SK-N-SH (cell line): Measurements from ENCODE around the gene PRELID1. TPM values are rescaled to one million over a fixed set of nuclear protein-coding genes. Genes with fewer than 3 reads are reported as not detected.
A peak's percentile ranks its signal among the peaks of the same experiment; 100 is the strongest.

ENCODE experiments used
- CTCF ChIA-PET: fragments of 300-600, 350-600 bp; formaldehyde crosslinking; extraction: SDS; loops from one replicate; lab custom pipeline; 2021; lab: Yijun Ruan, JAX
- POLR2A ChIA-PET: fragments of 350-600 bp; sonication (Branson Sonifier 250); formaldehyde crosslinking; extraction: SDS; loops from one replicate; lab custom pipeline; 2020; ENCODE audit warnings: antibody characterized with exemption, inconsistent platforms; lab: Yijun Ruan, JAX
- DNase-seq: peaks from one replicate; pipeline ENCODE4 v3.0.0; 2012
- H2AFZ ChIP-seq: fragments of 200-600 bp; sonication (generic); 2 replicates; pipeline ENCODE4 v1.8.1; 2016; ENCODE audit warnings: antibody characterized with exemption, mild to moderate bottlenecking, low read depth
- H3F3A ChIP-seq: fragments of 200-600 bp; sonication (generic); replicated peaks from 2 replicates; pipeline ENCODE3; 2016; ENCODE audit warnings: antibody characterized with exemption, mild to moderate bottlenecking; ENCODE audit not compliant: insufficient read depth
- H3K27ac ChIP-seq, 2 experiments: fragments of 200-500 bp in 1 of 2; fragments of 200-600 bp in 1 of 2; sonication (Bioruptor generic) in 1 of 2; sonication (generic), shearing (Covaris generic) in 1 of 2; 2 replicates each; pipeline versions ENCODE4 v1.5.1 to v1.6.1; 2014 to 2016; ENCODE audit warnings: low read depth in 2 of 2, inconsistent platforms in 1 of 2, low read length in 1 of 2, mild to moderate bottlenecking in 1 of 2, mixed read lengths in 1 of 2
- H3K27me3 ChIP-seq: fragments of 200-600 bp; sonication (generic), shearing (Covaris generic); 2 replicates; pipeline ENCODE4 v1.6.1; 2016; ENCODE audit warnings: mixed run types; ENCODE audit not compliant: insufficient read depth
- H3K36me3 ChIP-seq, 2 experiments: fragments of 200-500 bp in 1 of 2; fragments of 200-600 bp in 1 of 2; sonication (Bioruptor generic) in 1 of 2; sonication (generic) in 1 of 2; replicated peaks in 1 of 2; 2 replicates each; pipeline versions ENCODE3 to v1.5.1; 2014 to 2016; ENCODE audit warnings: low read length in 1 of 2, mild to moderate bottlenecking in 1 of 2; ENCODE audit not compliant: insufficient read depth in 2 of 2, control insufficient read depth in 1 of 2
- H3K4me1 ChIP-seq, 2 experiments: fragments of 200-500 bp in 1 of 2; fragments of 200-600 bp in 1 of 2; sonication (Bioruptor generic) in 1 of 2; sonication (generic), shearing (Covaris generic) in 1 of 2; 2 replicates each; pipeline versions ENCODE4 v1.5.1 to v1.6.1; 2014 to 2016; ENCODE audit warnings: low read depth in 1 of 2, low read length in 1 of 2, mixed run types in 1 of 2; ENCODE audit not compliant: insufficient read depth in 2 of 2, control insufficient read depth in 1 of 2
- H3K4me2 ChIP-seq: fragments of 200-600 bp; sonication (generic), shearing (Covaris generic); 2 replicates; pipeline ENCODE4 v1.6.1; 2017; ENCODE audit warnings: mixed run types
- H3K4me3 ChIP-seq, 2 experiments: fragments of 200-500 bp in 1 of 2; fragments of 200-600 bp in 1 of 2; sonication (Bioruptor generic) in 1 of 2; sonication (generic), shearing (Covaris generic) in 1 of 2; 2 replicates each; pipeline versions ENCODE4 v1.5.1 to v1.8.1; 2014 to 2016; ENCODE audit warnings: low read depth in 2 of 2, inconsistent platforms in 1 of 2, low read length in 1 of 2, mild to moderate bottlenecking in 1 of 2, mixed read lengths in 1 of 2, moderate library complexity in 1 of 2
- H3K79me2 ChIP-seq: fragments of 200-600 bp; sonication (generic); 2 replicates; pipeline ENCODE4 v1.8.1; 2017; ENCODE audit warnings: mild to moderate bottlenecking; ENCODE audit not compliant: insufficient read depth
- H3K9ac ChIP-seq: fragments of 200-600 bp; sonication (generic); 2 replicates; pipeline ENCODE4 v1.6.1; 2017; ENCODE audit warnings: mixed run types
- H3K9me2 ChIP-seq: fragments of 200-600 bp; sonication (generic); 2 replicates; pipeline ENCODE4 v1.6.1; 2017; ENCODE audit warnings: mixed run types
- H3K9me3 ChIP-seq: fragments of 200-600 bp; sonication (generic); 2 replicates; pipeline ENCODE4 v1.6.1; 2017; ENCODE audit warnings: mixed run types, mild to moderate bottlenecking, moderate library complexity
- H4K20me1 ChIP-seq: fragments of 200-600 bp; sonication (generic); 2 replicates; pipeline ENCODE4 v1.6.1; 2017; ENCODE audit warnings: mild to moderate bottlenecking, mixed run types; ENCODE audit not compliant: insufficient read depth
- CHD2 ChIP-seq: fragments of 150-350 bp; IDR thresholded peaks from 2 replicates; pipeline ENCODE4 v1.6.1; 2018; ENCODE audit warnings: low read length; ENCODE audit not compliant: partially characterized antibody
- ELF1 ChIP-seq: IDR thresholded peaks from 2 replicates; pipeline ENCODE4 v1.4.0; 2012
- FOSL2 ChIP-seq: IDR thresholded peaks from 2 replicates; pipeline ENCODE4 v1.4.0; 2012; ENCODE audit warnings: low read depth, mild to moderate bottlenecking, moderate library complexity, borderline replicate concordance
- FOXM1 ChIP-seq: IDR thresholded peaks from 2 replicates; pipeline ENCODE4 v1.4.0; 2012; ENCODE audit warnings: low read depth, mild to moderate bottlenecking
- GABPA ChIP-seq: IDR thresholded peaks from 2 replicates; pipeline ENCODE4 v1.4.0; 2012; ENCODE audit warnings: low read depth, mild to moderate bottlenecking
- JUND ChIP-seq: IDR thresholded peaks from 2 replicates; pipeline ENCODE4 v1.4.0; 2012
- MEF2A ChIP-seq: IDR thresholded peaks from 2 replicates; pipeline ENCODE4 v1.4.0; 2012; ENCODE audit warnings: low read depth, borderline replicate concordance
- NRF1 ChIP-seq: IDR thresholded peaks from 2 replicates; pipeline ENCODE4 v1.6.1; 2012; ENCODE audit warnings: low read depth, mild to moderate bottlenecking, low read length
- POLR2AphosphoS5 ChIP-seq: IDR thresholded peaks from 2 replicates; pipeline ENCODE4 v1.6.1; 2012; ENCODE audit warnings: low read depth, low read length
- RAD21 ChIP-seq: IDR thresholded peaks from 2 replicates; pipeline ENCODE4 v1.6.1; 2012; ENCODE audit warnings: mild to moderate bottlenecking, low read length
- RCOR1 ChIP-seq: fragments of 150-350 bp; IDR thresholded peaks from 2 replicates; pipeline ENCODE4 v1.6.1; 2017; ENCODE audit warnings: antibody characterized with exemption, low read length
- RFX5 ChIP-seq: IDR thresholded peaks from 2 replicates; pipeline ENCODE4 v1.6.1; 2012; ENCODE audit warnings: mild to moderate bottlenecking, improper control_type of control experiment, low read length
- RXRA ChIP-seq: IDR thresholded peaks from 2 replicates; pipeline ENCODE4 v1.4.0; 2012; ENCODE audit warnings: low read depth, mild to moderate bottlenecking, borderline replicate concordance
- SMC3 ChIP-seq: IDR thresholded peaks from 2 replicates; pipeline ENCODE4 v1.6.1; 2012; ENCODE audit warnings: low read depth, low read length, improper control_type of control experiment
- TAF1 ChIP-seq: IDR thresholded peaks from 2 replicates; pipeline ENCODE4 v1.6.1; 2012; ENCODE audit warnings: low read depth, mild to moderate bottlenecking, low read length, moderate library complexity, borderline replicate concordance
- TCF12 ChIP-seq: IDR thresholded peaks from 2 replicates; pipeline ENCODE4 v1.4.0; 2012
- TEAD4 ChIP-seq: IDR thresholded peaks from 2 replicates; pipeline ENCODE4 v1.4.0; 2012; ENCODE audit warnings: mild to moderate bottlenecking, borderline replicate concordance; ENCODE audit not compliant: insufficient read depth
- WGBS: methylation state at CpG from one replicate; pipeline ENCODE4 v1.1.6; 2017; ENCODE audit warnings: low lambda C conversion rate; 5-methylcytosine and 5-hydroxymethylcytosine counted together
- polyA plus RNA-seq, 3 experiments: library from polyadenylated mRNA; depleted of rRNA; stranded (reverse); fragments of >200 nt; gene quantifications; 2 replicates each; pipeline ENCODE4 v1.2.3, GENCODE V29; 2012
- TF ChIP-seq, protein P1 (sequence below): IDR thresholded peaks from 2 replicates; pipeline ENCODE4 v1.4.0; 2012; ENCODE audit warnings: low read depth, borderline replicate concordance
- TF ChIP-seq, protein P2 (sequence below): IDR thresholded peaks from 2 replicates; pipeline ENCODE4; 2012
- TF ChIP-seq, protein P3 (sequence below): fragments of 150-350 bp; IDR thresholded peaks from 2 replicates; pipeline ENCODE4 v1.6.1; 2016; ENCODE audit warnings: mild to moderate bottlenecking, low read depth, low read length
- TF ChIP-seq, protein P4 (sequence below): IDR thresholded peaks from 2 replicates; pipeline ENCODE4 v1.4.0; 2012; ENCODE audit warnings: low read depth
- TF ChIP-seq, protein P5 (sequence below): IDR thresholded peaks from 2 replicates; pipeline ENCODE4 v1.6.1; 2012; ENCODE audit warnings: mild to moderate bottlenecking, low read depth, low read length, moderate library complexity
- TF ChIP-seq, protein P6 (sequence below): fragments of 150-350 bp; IDR thresholded peaks from 2 replicates; pipeline ENCODE4 v1.6.1; 2017; ENCODE audit warnings: antibody characterized with exemption, low read length, low read depth, borderline replicate concordance

Gene PRELID1
- polyA plus RNA-seq, 1 of the 3 experiments (the other 2 are of a cell fraction): 344 TPM

DNA sequence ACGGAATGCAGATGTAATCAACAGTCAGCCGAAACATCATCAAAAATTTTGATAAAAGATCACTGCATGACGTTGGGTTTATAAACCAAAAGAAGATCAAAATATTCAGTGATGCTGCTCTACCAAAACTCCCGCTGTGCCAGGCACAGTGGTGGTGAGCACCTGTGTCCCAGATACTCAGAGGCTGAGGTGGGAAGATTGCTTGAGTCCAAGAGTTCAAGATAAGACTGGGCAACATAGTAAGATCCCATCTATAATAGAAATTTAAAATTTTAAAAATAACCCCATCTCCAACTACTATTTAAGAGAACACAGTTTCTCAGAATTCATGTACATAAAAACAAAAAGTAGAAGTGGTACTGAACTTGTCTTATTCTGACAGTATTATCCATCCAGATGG is 44.1 kb downstream of the PRELID1 start:
- no peak overlapping the region for H3K9ac ChIP-seq
- peaks cover 15% of the 10 kb centered on the region; the same call in 1 of the 2 replicates for H4K20me1 ChIP-seq
- no peaks in the 10 kb centered on the region for H3K9me3 ChIP-seq
- WGBS: 93% methylated on average over 4 of the region's 4 CpGs
- no peak for DNase-seq
- H3K36me3 ChIP-seq: peaks cover 16 to 30% of the 10 kb centered on the region in 2 experiments
- TF ChIP-seq GABPA (no peak), TCF12 (no peak), JUND (no peak), RFX5 (no peak), TEAD4 (no peak), NRF1 (no peak), RAD21 (no peak)
- TF ChIP-seq, protein P1, sequence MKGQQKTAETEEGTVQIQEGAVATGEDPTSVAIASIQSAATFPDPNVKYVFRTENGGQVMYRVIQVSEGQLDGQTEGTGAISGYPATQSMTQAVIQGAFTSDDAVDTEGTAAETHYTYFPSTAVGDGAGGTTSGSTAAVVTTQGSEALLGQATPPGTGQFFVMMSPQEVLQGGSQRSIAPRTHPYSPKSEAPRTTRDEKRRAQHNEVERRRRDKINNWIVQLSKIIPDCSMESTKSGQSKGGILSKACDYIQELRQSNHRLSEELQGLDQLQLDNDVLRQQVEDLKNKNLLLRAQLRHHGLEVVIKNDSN: no peak
- TF ChIP-seq, protein P2, sequence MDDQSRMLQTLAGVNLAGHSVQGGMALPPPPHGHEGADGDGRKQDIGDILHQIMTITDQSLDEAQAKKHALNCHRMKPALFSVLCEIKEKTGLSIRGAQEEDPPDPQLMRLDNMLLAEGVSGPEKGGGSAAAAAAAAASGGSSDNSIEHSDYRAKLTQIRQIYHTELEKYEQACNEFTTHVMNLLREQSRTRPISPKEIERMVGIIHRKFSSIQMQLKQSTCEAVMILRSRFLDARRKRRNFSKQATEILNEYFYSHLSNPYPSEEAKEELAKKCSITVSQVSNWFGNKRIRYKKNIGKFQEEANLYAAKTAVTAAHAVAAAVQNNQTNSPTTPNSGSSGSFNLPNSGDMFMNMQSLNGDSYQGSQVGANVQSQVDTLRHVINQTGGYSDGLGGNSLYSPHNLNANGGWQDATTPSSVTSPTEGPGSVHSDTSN: no peak
- TF ChIP-seq, protein P3, sequence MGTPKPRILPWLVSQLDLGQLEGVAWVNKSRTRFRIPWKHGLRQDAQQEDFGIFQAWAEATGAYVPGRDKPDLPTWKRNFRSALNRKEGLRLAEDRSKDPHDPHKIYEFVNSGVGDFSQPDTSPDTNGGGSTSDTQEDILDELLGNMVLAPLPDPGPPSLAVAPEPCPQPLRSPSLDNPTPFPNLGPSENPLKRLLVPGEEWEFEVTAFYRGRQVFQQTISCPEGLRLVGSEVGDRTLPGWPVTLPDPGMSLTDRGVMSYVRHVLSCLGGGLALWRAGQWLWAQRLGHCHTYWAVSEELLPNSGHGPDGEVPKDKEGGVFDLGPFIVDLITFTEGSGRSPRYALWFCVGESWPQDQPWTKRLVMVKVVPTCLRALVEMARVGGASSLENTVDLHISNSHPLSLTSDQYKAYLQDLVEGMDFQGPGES: no peak
- TF ChIP-seq, protein P4, sequence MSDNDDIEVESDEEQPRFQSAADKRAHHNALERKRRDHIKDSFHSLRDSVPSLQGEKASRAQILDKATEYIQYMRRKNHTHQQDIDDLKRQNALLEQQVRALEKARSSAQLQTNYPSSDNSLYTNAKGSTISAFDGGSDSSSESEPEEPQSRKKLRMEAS: no peak
- TF ChIP-seq, all 33 proteins: peak for 0
- Histone ChIP-seq H3K27me3 (no peaks in the 10 kb centered on the region), H2AFZ (no peak overlapping the region), H3K4me2 (no peak overlapping the region), H3K27ac (no peak overlapping the region), H3K4me1 (peaks cover 5 to 23% of the 10 kb centered on the region in 2 experiments; a peak in 3 of 4 replicates), H3K79me2 (peaks cover 88% of the 10 kb centered on the region), H3K4me3 (no peak overlapping the region), H3K9me2 (no peaks in the 10 kb centered on the region), H3F3A (no peaks in the 10 kb centered on the region)
- ChIA-PET POLR2A (no interaction called here), CTCF (interaction anchor here (1.0 kb wide), 1 partner anchor 11 kb away, joined by 3 read pairs; no protein-coding TSS in a partner anchor)

DNA sequence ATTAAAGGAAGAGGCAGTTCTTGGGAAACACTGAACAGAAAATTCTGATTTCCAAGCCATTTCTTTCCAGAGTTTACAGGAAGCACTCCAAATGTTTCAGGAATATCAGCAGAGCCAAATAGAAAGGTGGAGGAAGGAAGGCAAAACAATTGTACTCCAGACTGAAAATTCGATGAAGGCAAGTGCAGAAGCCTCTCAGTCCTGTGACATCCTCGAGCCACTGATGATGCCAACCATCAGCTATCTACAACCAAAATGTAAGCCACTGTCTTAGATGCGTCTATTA is 45.7 kb downstream of the PRELID1 start:
- Histone ChIP-seq H3K9ac (no peak overlapping the region), H3F3A (no peaks in the 10 kb centered on the region), H3K79me2 (peaks cover 72% of the 10 kb centered on the region), H2AFZ (no peak overlapping the region), H3K27ac (no peak overlapping the region), H3K27me3 (no peaks in the 10 kb centered on the region), H3K4me2 (peak overlapping the region; percentile 92), H3K9me2 (no peaks in the 10 kb centered on the region), H3K4me3 (peak overlapping the region in 1 of 2 experiments; percentile 48; a peak in 2 of 4 replicates), H4K20me1 (peaks cover 12% of the 10 kb centered on the region; the same call in 1 of the 2 replicates), H3K4me1 (peaks cover 5 to 23% of the 10 kb centered on the region in 2 experiments; a peak in 3 of 4 replicates)
- ChIA-PET CTCF (interaction anchor here (1.3 to 1.4 kb wide), 2 partner anchors 13 to 33 kb away, joined by 3 to 4 read pairs; no protein-coding TSS in a partner anchor), POLR2A (no interaction called here)
- WGBS: 46% methylated on average over 3 of the region's 3 CpGs
- DNase-seq: no peak
- TF ChIP-seq MEF2A (no peak), RXRA (no peak), RCOR1 (no peak), FOXM1 (no peak), RFX5 (no peak), TAF1 (no peak), POLR2AphosphoS5 (no peak), SMC3 (no peak), CHD2 (no peak), FOSL2 (no peak), ELF1 (no peak), NRF1 (no peak)
- TF ChIP-seq, protein P5, sequence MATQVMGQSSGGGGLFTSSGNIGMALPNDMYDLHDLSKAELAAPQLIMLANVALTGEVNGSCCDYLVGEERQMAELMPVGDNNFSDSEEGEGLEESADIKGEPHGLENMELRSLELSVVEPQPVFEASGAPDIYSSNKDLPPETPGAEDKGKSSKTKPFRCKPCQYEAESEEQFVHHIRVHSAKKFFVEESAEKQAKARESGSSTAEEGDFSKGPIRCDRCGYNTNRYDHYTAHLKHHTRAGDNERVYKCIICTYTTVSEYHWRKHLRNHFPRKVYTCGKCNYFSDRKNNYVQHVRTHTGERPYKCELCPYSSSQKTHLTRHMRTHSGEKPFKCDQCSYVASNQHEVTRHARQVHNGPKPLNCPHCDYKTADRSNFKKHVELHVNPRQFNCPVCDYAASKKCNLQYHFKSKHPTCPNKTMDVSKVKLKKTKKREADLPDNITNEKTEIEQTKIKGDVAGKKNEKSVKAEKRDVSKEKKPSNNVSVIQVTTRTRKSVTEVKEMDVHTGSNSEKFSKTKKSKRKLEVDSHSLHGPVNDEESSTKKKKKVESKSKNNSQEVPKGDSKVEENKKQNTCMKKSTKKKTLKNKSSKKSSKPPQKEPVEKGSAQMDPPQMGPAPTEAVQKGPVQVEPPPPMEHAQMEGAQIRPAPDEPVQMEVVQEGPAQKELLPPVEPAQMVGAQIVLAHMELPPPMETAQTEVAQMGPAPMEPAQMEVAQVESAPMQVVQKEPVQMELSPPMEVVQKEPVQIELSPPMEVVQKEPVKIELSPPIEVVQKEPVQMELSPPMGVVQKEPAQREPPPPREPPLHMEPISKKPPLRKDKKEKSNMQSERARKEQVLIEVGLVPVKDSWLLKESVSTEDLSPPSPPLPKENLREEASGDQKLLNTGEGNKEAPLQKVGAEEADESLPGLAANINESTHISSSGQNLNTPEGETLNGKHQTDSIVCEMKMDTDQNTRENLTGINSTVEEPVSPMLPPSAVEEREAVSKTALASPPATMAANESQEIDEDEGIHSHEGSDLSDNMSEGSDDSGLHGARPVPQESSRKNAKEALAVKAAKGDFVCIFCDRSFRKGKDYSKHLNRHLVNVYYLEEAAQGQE: no peak
- TF ChIP-seq, protein P6, sequence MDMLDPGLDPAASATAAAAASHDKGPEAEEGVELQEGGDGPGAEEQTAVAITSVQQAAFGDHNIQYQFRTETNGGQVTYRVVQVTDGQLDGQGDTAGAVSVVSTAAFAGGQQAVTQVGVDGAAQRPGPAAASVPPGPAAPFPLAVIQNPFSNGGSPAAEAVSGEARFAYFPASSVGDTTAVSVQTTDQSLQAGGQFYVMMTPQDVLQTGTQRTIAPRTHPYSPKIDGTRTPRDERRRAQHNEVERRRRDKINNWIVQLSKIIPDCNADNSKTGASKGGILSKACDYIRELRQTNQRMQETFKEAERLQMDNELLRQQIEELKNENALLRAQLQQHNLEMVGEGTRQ: no peak
- TF ChIP-seq, all 33 proteins: peak for 0
- peaks cover 16 to 29% of the 10 kb centered on the region in 2 experiments for H3K36me3 ChIP-seq
- H3K9me3 ChIP-seq: no peaks in the 10 kb centered on the region
